22Rv1 (cell line): Measurements from ENCODE around the gene SOX10.
"Not testable (repeated sequence)": the region's sequence is repeated elsewhere in the genome, so short reads cannot be mapped to it uniquely, and the experiment has no call there.

Experiments used
- ZFX ChIP-seq: fragments of 450-650 bp; IDR thresholded peaks from 2 replicates; pipeline ENCODE4 v1.6.1; 2017; ENCODE audit warnings: antibody characterized with exemption, borderline replicate concordance
- TF ChIP-seq, protein P1 (sequence below): fragments of 450-650 bp; IDR thresholded peaks from 2 replicates; pipeline ENCODE4 v1.5.1; 2017; ENCODE audit warnings: mild to moderate bottlenecking

DNA sequence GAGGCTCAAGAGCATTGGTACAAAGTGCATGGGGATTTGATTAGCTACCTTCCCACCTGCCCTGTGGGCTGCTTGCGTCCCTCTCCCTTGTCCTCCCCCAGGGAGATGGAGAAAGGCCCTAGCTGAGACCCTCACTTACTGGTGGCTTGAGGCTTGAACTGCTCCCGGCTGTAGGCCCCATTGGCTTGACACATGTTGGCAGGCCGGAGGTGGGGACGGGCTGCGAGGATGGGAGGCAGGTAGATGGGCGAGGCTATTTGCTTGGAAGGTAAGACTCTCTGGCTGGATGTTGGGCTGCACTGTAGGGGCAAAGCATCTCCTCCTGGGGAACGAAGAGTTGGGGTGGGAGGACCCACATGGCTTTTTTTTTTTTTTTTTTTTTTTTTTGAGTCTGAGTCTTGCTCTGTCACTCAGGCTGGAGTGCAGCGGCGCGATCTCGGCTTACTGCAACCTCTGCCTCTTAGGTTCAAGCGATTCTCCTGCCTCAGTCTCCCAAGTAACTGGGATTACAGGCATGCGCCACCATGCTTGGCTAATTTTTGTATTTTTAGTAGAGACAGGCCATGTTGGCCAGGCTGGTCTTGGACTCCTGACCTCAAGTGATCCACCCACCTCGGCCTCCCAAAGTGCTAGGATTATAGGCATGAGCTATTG, 37.1 kb downstream of the SOX10 start:
- TF ChIP-seq, protein P1, sequence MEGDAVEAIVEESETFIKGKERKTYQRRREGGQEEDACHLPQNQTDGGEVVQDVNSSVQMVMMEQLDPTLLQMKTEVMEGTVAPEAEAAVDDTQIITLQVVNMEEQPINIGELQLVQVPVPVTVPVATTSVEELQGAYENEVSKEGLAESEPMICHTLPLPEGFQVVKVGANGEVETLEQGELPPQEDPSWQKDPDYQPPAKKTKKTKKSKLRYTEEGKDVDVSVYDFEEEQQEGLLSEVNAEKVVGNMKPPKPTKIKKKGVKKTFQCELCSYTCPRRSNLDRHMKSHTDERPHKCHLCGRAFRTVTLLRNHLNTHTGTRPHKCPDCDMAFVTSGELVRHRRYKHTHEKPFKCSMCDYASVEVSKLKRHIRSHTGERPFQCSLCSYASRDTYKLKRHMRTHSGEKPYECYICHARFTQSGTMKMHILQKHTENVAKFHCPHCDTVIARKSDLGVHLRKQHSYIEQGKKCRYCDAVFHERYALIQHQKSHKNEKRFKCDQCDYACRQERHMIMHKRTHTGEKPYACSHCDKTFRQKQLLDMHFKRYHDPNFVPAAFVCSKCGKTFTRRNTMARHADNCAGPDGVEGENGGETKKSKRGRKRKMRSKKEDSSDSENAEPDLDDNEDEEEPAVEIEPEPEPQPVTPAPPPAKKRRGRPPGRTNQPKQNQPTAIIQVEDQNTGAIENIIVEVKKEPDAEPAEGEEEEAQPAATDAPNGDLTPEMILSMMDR = not testable (repeated sequence)
- not testable (repeated sequence) for TF ChIP-seq ZFX
